T-helper 2 cell (primary cell): Measurements from ENCODE around the gene IGF2R.
"Not testable (repeated sequence)": the region's sequence is repeated elsewhere in the genome, so short reads cannot be mapped to it uniquely, and the experiment has no call there.

ENCODE experiments used
- DNase-seq, 5 experiments: peaks; one replicate each; pipeline versions ENCODE4 v3.0.0 to v3.0.0-alpha.2; 2012 to 2022

IGF2R gene

GRCh38 chr6:160078883-160079685, 110.2 kb downstream of the IGF2R start:
- DNase-seq: no peak

GRCh38 chr6:160079686-160080043, 110.8 kb downstream of the IGF2R start:
- no peak for DNase-seq

- DNase-seq: no peak
Measured at GRCh38 chr6:160080097-160080496, 111.2 kb downstream of the IGF2R start.

GRCh38 chr6:160081398-160081797, 112.5 kb downstream of the IGF2R start:
- DNase-seq: no peak

GRCh38 chr6:160082627-160083026, 113.7 kb downstream of the IGF2R start:
- no peak for DNase-seq

- no peak for DNase-seq
Measured at GRCh38 chr6:160084198-160084776, 115.4 kb downstream of the IGF2R start.

- DNase-seq: no peak
Measured at GRCh38 chr6:160085226-160085625, 116.3 kb downstream of the IGF2R start.

GRCh38 chr6:160085713-160086505, 117.0 kb downstream of the IGF2R start:
- DNase-seq: no peak

- no peak for DNase-seq
Measured at GRCh38 chr6:160086754-160087153, 117.9 kb downstream of the IGF2R start.

GRCh38 chr6:160088069-160088783, 119.3 kb downstream of the IGF2R start:
- no peak for DNase-seq

- DNase-seq: no peak
Measured at GRCh38 chr6:160088784-160089533, 120.1 kb downstream of the IGF2R start.

- no peak for DNase-seq
Measured at GRCh38 chr6:160089534-160089897, 120.6 kb downstream of the IGF2R start.

GRCh38 chr6:160090442-160091239, 121.8 kb downstream of the IGF2R start:
- DNase-seq: not testable (repeated sequence)

GRCh38 chr6:160092176-160092575, 123.3 kb downstream of the IGF2R start:
- not testable (repeated sequence) for DNase-seq

GRCh38 chr6:160092602-160093001, 123.7 kb downstream of the IGF2R start:
- DNase-seq: no peak

GRCh38 chr6:160093061-160093460, 124.2 kb downstream of the IGF2R start:
- no peak for DNase-seq

GRCh38 chr6:160093946-160094345, 125.1 kb downstream of the IGF2R start:
- DNase-seq: no peak

- DNase-seq: no peak
Measured at GRCh38 chr6:160095146-160095845, 126.4 kb downstream of the IGF2R start.

GRCh38 chr6:160101277-160102205, 132.7 kb downstream of the IGF2R start:
- DNase-seq: no peak

- DNase-seq: no peak
Measured at GRCh38 chr6:160102399-160102798, 133.5 kb downstream of the IGF2R start.
